ENCODE results near the gene JPH4.

Gene JPH4

DNA sequence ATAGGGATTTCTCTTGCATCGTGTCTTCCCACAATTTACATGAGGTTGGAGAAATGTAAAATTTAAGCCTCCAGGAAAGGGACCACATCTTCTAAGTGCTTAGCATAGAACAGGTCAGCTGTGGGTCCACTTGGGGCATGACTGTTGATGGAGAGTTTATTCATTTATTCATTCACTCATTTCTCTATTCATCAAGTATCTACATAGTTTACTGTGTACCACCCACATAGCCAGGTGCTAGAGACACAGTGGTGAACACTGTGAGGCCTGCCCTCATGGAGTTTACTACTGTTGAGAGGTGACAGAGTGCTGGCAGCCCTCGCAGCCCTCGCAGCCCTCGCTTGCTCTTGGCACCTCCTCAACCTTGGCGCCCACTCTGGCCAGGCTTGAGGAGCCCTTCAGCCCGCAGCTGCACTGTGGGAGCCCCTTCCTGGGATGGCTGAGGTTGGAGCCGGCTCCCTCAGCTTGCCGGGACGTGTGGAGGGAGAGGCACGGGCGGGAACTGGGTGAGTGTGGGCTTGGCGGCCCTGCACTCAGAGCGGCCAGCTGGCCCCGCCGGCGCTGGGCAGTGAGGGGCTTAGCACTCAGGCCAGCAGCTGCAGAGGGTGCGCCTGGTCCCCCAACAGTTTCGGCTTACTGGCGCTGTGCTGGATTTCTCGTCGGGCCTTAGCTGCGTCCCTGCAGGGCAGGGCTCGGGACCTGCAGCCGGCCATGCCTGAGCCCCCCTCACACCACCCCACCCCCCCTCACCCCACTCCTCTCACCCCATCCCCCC, 1.7 kb upstream of the JPH4 start:
- DNase-seq = no peak

GRCh38 chr14:23579739-23580138, 1.1 kb upstream of the JPH4 start:
- DNase-seq = no peak

GRCh38 chr14:23579311-23579630, 681 bp upstream of the JPH4 start:
- DNase-seq = no peak

GRCh38 chr14:23577710-23578392, 739 bp downstream of the JPH4 start:
- peak in 1 of 51 donors; percentile 48 for DNase-seq

DNA sequence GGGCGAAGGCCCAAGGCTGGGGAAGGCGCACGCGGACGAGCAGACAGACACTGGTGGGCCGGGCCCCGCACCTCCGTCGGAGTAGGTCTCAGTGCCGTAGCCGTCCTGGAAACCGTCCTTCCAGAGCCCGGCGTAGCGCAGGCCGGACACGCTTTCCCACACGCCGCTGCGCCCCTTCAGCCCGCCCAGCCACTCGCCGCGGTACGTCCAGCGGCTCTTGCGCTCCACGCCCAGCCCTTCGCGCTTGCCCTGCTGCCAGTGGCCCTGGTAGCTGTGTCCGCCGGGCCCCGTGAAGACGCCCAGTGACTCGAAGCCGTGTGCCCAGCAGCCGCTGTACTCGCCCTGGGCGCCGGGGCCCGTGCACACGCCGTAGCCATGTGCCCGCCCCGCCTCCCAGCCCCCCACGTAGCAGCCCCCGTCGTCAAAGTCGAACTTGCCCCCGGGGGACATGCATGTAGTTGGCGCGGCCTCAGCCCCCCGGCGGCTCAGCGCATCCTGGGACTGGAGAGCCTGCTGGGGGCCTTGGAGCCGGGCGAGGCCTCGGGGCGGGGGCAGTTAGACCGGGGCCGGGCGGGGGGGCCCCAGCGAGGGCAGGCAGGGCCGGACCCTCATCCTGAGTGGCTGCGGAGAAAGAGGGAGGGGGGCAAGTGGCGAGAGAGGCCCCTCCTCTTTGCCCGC, 1.4 kb downstream of the JPH4 start:
- DNase-seq = peak in 9 of 51 donors; percentile 13 to 61 (median 28)

DNA sequence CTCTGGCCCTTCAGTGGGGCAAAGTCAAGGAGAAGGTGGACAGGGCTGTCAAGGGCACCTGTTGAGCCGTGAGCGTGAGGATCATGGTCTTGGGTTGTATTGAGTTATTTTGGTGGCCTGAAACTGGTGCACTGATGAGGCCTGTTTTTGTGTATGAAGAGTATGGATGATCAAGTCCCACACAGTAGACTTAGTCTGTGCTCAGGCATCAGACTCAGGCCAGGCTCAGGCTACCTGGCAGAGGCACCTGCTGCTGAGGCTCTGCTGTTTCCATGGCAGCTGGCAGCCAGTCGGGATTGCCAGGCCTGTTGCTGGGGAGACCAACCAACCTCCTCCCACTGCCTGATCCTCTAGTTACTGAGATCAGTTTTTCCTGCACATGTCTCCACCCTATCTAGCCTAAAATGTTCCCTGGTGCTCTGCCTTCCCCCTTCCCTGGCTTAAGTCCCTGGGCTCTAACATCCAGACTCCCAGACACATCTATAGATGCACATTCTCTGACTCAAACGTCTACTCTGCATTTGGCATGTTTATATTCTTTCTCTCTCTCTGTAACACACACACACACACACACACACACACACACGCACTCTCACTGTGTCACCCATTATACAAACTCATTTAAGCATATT, 5.1 kb downstream of the JPH4 start:
- peak in 21 of 51 donors; percentile 2 to 70 (median 34) for DNase-seq

DNA sequence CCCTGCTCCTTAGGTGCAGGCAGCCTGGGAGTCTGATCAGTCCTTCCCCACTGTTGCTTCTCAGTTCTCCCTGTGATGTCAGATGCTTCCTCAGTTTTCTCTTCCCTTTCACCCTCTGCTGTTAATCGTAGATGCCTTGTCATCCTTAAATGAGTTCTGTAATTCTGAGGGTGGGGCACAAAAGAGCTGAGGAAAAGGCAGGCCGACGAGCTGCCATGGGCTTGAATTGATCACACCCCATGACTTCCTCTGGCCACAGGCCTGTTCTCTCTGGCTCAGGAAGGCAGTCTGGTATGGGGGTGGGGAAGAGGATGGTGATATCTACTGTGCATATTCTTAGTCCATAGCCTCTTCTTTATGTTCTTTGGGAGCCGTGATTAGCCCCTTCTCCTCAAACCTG, 5.8 kb downstream of the JPH4 start:
- DNase-seq = peak in 1 of 51 donors; percentile 23

DNA sequence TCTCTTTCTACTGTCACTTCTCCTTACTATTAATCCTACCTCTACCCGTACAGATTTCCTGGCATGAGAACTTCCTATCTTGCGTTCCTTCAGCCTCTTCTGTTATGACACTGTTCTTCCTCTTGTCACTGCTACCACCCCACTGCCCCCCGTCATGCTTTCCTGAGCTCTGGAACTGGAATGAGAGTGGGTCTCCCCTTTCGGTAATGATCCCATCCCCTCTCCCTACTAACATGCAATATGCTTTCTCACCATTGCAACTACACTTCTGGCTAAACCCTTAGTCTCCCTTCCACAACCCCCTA, 6.1 kb downstream of the JPH4 start:
- no peak for DNase-seq

DNA sequence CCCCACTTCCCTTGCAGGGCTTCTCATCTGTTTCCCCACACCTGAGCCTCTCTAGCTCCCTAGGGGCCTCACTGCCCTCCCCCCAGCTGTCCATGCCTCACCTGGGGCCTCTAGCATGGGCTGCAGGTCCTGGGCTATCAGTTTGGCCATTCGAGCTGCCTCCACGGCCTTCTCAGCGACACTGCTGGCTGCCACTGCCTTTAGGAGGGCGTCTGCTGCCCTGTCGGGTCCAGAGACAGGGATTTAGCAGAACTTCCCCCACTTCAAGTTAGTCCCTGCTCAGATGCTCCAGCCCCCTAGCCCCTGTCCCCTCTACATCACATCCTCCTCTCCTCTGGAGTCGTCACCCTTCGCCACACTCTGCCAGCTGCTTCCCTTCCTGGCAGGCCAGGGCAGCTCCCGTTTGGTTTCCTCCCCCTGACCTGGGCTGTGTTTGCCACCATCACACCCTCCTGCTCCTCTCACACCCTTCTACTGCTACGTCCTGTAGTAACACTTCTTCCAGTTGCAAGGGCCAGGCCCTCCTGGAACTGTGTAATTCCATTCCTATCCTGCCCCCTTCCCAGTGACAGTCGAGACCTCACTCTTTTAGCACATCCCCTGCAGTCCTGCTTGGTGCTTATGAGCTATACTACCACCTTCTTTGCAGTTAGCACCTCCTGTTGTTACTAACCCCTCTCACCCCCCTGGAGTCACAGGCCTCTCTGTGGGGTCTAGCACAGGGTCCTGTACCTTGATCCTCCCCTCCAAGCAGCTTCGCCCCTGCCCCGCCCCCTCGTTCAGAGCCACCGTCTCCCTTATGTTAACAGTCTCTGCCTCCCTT, 6.7 kb downstream of the JPH4 start:
- DNase-seq = no peak

DNA sequence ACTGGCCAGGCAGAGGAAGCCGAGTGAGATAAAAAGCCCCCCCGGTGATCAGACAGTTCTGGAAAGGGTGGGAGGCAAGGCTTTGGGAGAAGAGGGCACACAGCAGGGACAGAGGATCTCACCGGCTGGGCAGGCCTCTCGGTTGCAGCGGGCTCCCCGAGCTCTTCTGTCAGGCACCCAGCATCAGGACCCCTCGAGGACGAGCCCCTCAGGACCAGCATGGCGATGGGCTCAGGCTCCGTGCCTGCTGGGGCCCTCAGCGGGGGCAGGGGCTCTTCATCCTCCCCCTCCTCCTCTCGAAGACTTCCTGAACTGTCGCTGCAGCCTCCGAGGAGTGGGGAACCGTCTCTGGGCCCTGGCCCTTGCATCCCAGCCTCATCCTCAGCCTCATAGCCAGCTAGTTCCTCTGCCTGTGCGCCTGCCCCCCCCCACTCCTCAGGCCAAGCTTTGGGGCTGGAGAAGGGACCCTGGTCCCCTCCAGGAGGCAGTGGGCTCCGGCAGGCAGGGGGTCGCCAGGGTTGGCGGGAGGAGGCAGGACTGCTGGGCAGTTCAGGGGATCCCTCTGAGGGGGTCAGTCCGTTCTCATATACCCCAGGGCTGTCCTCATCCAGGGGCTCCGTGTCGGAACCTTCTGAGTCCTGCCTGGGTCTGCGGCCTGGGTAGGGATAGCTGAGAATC, 7.6 kb downstream of the JPH4 start:
- no peak for DNase-seq

DNA sequence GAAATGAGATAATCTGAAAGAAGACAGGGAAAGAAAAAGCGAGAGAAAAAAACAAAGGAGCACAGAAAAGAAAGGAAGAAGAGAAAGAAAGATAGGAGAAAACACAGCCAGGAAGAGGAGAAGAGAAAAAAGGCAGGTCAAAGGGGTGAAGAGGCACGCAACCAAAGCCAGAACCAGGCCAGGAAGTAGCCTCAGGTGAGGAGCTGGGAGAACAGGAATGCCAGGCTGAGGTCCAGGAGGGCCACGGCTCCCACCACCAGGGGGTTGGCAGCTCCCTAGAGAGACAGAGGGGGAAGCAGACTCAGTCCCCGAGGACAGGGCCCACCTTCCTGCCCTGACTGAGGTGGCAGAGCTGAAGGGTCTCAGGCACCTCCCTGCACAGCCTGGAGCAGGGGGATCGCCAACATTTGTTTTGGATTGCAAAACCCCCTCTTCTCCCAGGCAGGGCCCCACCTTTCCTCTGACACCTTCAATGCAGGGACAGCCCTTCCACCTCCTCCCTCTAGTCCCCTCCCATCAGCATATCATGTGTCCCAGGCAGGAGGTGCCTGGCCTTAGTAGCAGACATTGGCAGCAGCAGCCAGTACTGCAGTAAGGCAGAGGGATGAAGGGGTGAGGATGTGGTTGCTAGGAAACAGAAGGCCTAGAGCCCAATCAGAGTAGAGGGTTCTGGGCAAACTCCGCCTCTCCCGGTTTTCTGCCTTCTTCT, 9.0 kb downstream of the JPH4 start:
- peak in 34 of 51 donors; percentile 9 to 77 (median 45) for DNase-seq

- peak in 4 of 51 donors; percentile 10 to 50 (median 26) for DNase-seq
Measured at GRCh38 chr14:23568600-23569331, 9.8 kb downstream of the JPH4 start.

DNA sequence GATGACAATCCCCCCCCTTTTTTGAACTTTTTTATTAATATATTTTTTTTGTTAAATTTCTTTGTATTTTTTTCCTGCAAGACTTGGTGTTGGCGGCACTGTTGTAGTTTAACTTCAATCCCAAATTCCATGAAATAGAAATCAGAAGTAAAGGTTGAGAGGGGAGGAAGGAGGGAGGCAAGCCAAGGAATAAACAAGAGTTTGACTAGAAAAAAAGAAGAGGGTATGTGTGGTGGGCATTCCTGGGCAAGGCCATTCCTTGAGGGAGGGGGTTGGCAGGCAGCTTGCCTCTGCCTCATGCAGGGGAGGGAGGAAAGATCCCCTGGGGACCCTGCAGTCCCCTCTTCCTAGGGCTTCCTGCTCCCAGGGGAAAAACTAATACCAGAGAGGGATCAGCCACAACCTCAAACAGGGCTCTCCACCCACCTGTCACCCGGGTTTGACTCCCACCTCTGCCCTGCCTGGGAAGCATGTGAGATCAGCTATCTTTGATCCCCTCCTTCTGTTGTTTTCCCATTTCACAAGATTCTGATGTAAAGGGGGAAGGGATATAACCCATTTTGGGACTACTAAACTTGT, 10.5 kb downstream of the JPH4 start:
- peak in 1 of 51 donors; percentile 50 for DNase-seq

- DNase-seq = peak in 47 of 51 donors; percentile 19 to 86 (median 65)
Measured at GRCh38 chr14:23567186-23568020, 11.2 kb downstream of the JPH4 start, which contains the start of gene AP1G2. Gene AP1G2 (minus strand): TSS chr14:23567791. CDS start chr14:23567314, 477 bp downstream.

DNA sequence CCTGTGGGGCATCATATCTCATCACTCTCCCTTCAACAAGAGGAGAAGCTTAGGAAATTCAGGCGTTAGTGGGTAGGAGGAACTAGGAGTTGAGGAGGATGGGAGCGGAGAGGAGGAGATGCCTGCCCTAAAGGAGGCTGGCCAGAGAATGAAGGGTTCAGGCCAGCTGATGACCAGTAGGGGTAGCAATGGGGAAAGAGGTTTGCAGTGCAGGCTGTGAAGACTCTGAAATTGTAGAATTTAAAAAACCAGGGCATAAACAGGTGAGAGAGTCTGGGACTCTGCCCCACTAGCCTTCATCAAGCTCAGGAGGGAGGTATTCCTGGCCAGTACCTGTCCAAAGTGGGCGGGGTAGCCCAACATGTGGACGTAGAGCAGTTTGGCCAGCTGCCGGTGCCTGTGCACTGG, 11.8 kb downstream of the JPH4 start:
- DNase-seq = peak in 3 of 51 donors; percentile 32 to 65 (median 65)

GRCh38 chr14:23566112-23566777, 12.3 kb downstream of the JPH4 start:
- no peak for DNase-seq

- no peak for DNase-seq
Measured at GRCh38 chr14:23565626-23566025, 13.0 kb downstream of the JPH4 start.

Data from hypothalamus (tissue), 51 donors.